GM12878 (cell line): ENCODE data around the gene GAREM1. TPM values are rescaled to one million over a fixed set of nuclear protein-coding genes. Genes with fewer than 3 reads are reported as not detected.

Experiments used
- ATAC-seq: fragments of 200-7000 bp; cut with Tn5 transposase; 3 replicates; pipeline ENCODE4 v1.9.1; 2020; ENCODE audit warnings: mild to moderate bottlenecking, moderate library complexity
- BruUV-seq: library from RNA; stranded (reverse); fragments of 400-500 nt; replicated peaks from 2 replicates; lab custom pipeline; 2021; lab: Mats Ljungman, UMichigan
- CTCF ChIA-PET: fragments of 300-600 bp; sonication (Branson Sonifier 250); formaldehyde crosslinking; extraction: SDS; loops from one replicate; lab custom pipeline; 2021; ENCODE audit warnings: inconsistent platforms; lab: Yijun Ruan, JAX
- POLR2A ChIA-PET: fragments of 350-600 bp; formaldehyde crosslinking; extraction: SDS; loops from one replicate; lab custom pipeline; 2021; ENCODE audit warnings: inconsistent platforms; lab: Charles Lee
- RAD21 ChIA-PET: fragments of 300-600 bp; sonication (Branson Sonifier 250); formaldehyde crosslinking; loops from one replicate; lab custom pipeline; 2023; ENCODE audit warnings: antibody characterized with exemption; ENCODE audit not compliant: unreplicated experiment; lab: Charles Lee
- SMC1A ChIA-PET: fragments of 300-600 bp; sonication (Branson Sonifier 250); formaldehyde crosslinking; loops from one replicate; lab custom pipeline; 2023; ENCODE audit not compliant: unreplicated experiment, uncharacterized antibody; lab: Charles Lee
- DNase-seq: peaks from one replicate; pipeline ENCODE4 v3.0.0-alpha.2; 2011; ENCODE audit warnings: low read depth, low spot score
- FAIRE-seq: peaks from 3 replicates; lab custom pipeline; 2011; peaks lifted over from hg19 to GRCh38; lab: Jason Lieb, UNC
- H2AFZ ChIP-seq: 2 replicates; pipeline ENCODE4 v1.6.0; 2011; ENCODE audit warnings: low read depth, low read length, control low read depth; ENCODE audit not compliant: control insufficient read depth
- H3K27ac ChIP-seq: 2 replicates; pipeline ENCODE4 v1.5.1; 2011; ENCODE audit warnings: control low read depth; ENCODE audit not compliant: control insufficient read depth, insufficient read depth
- H3K27me3 ChIP-seq, 2 experiments: replicated peaks in 1 of 2; 2 replicates each; pipeline versions ENCODE4 v1.6.0 to v1.6.1; 2011; ENCODE audit warnings: low read length in 1 of 2; ENCODE audit not compliant: control insufficient read depth in 2 of 2, insufficient read depth in 2 of 2
- H3K36me3 ChIP-seq, 2 experiments: 2 replicates each; pipeline ENCODE4 v1.5.1; 2011; ENCODE audit warnings: low read length in 1 of 2; ENCODE audit not compliant: control insufficient read depth in 2 of 2, insufficient read depth in 2 of 2
- H3K4me1 ChIP-seq: 2 replicates; pipeline ENCODE4 v1.6.1; 2011; ENCODE audit warnings: mild to moderate bottlenecking, low read length, moderate library complexity, mixed read lengths; ENCODE audit not compliant: control insufficient read depth, insufficient read depth
- H3K4me2 ChIP-seq: 2 replicates; pipeline ENCODE4 v1.6.0; 2011; ENCODE audit warnings: control low read depth; ENCODE audit not compliant: control insufficient read depth, insufficient read depth
- H3K4me3 ChIP-seq: fragments of 200-600 bp; sonication (generic); 2 replicates; pipeline ENCODE4 v1.5.1; 2016
- H3K79me2 ChIP-seq: 2 replicates; pipeline ENCODE4 v1.6.0; 2011; ENCODE audit warnings: low read length; ENCODE audit not compliant: control insufficient read depth, insufficient read depth
- H3K9ac ChIP-seq: 2 replicates; pipeline ENCODE4 v1.8.0; 2011; ENCODE audit warnings: low read length, control low read depth, mixed read lengths; ENCODE audit not compliant: control insufficient read depth, insufficient read depth
- H3K9me3 ChIP-seq: replicated peaks from 3 replicates; pipeline ENCODE4 v1.5.1; 2011; ENCODE audit warnings: mild to moderate bottlenecking, low read length; ENCODE audit not compliant: control insufficient read depth, insufficient read depth
- H4K20me1 ChIP-seq: 2 replicates; pipeline ENCODE4 v1.6.0; 2011; ENCODE audit not compliant: control insufficient read depth, insufficient read depth
- ASH2L ChIP-seq: fragments of 300-600, 200-600 bp; sonication (generic); IDR thresholded peaks from 2 replicates; pipeline ENCODE4 v1.6.1; 2017; ENCODE audit warnings: low read depth, mild to moderate bottlenecking, borderline replicate concordance
- BACH1 ChIP-seq: fragments of 450-650 bp; IDR thresholded peaks from 2 replicates; pipeline ENCODE4 v1.6.1; 2017; ENCODE audit warnings: mild to moderate bottlenecking, borderline replicate concordance
- EGR1 ChIP-seq, 2 experiments: IDR thresholded peaks; 1 replicate in 1 of 2; 2 replicates in 1 of 2; pipeline ENCODE4 v1.6.1; 2011 to 2012; ENCODE audit warnings: low read depth in 2 of 2, low read length in 2 of 2, borderline replicate concordance in 1 of 2, mild to moderate bottlenecking in 1 of 2, moderate library complexity in 1 of 2
- EZH2 ChIP-seq: IDR thresholded peaks from 2 replicates; pipeline ENCODE4 v1.6.1; 2012; ENCODE audit warnings: low read depth, mild to moderate bottlenecking, control low read depth, inconsistent platforms, low read length, borderline replicate concordance; ENCODE audit not compliant: control insufficient read depth
- FOXM1 ChIP-seq: IDR thresholded peaks from 2 replicates; pipeline ENCODE4 v1.6.1; 2012; ENCODE audit warnings: low read depth, mild to moderate bottlenecking, inconsistent platforms, low read length, moderate library complexity
- GATAD2B ChIP-seq: fragments of 450-650 bp; conservative IDR thresholded peaks from 2 replicates; pipeline ENCODE4 v1.6.1; 2017; ENCODE audit warnings: low read depth, mild to moderate bottlenecking, moderate library complexity
- KAT2A ChIP-seq: conservative IDR thresholded peaks from 2 replicates; pipeline ENCODE4 v1.6.1; 2011; ENCODE audit warnings: low read depth, low read length; ENCODE audit not compliant: control insufficient read depth
- MYB ChIP-seq: fragments of 150-350 bp; IDR thresholded peaks from 2 replicates; pipeline ENCODE4 v1.6.1; 2014; ENCODE audit warnings: mild to moderate bottlenecking, low read depth, low read length, borderline replicate concordance
- NFIC ChIP-seq: IDR thresholded peaks from 2 replicates; pipeline ENCODE4 v1.6.1; 2012; ENCODE audit warnings: low read depth, mild to moderate bottlenecking, inconsistent platforms, low read length, moderate library complexity
- NR2C1 ChIP-seq: fragments of 450-650 bp; IDR thresholded peaks from 2 replicates; pipeline ENCODE4 v1.6.1; 2017; ENCODE audit warnings: antibody characterized with exemption, mild to moderate bottlenecking, moderate library complexity
- PAX5 ChIP-seq: IDR thresholded peaks from 2 replicates; pipeline ENCODE4 v1.6.1; 2011; ENCODE audit warnings: low read depth, low read length, borderline replicate concordance
- PRDM15 ChIP-seq: fragments of 450-650 bp; formaldehyde crosslinking; IDR thresholded peaks from 2 replicates; pipeline ENCODE4 v1.4.0; 2020; ENCODE audit warnings: mild to moderate bottlenecking, moderate library complexity
- SMAD5 ChIP-seq: IDR thresholded peaks from 2 replicates; pipeline ENCODE4 v1.6.1; 2016; ENCODE audit warnings: antibody characterized with exemption, low read depth
- SP1 ChIP-seq: IDR thresholded peaks from one replicate; pipeline ENCODE4 v1.6.1; 2011; ENCODE audit warnings: low read depth, low read length
- STAT3 ChIP-seq: IDR thresholded peaks from 2 replicates; pipeline ENCODE4 v1.6.1; 2011; ENCODE audit warnings: low read depth, low read length, improper control_type of control experiment
- TCF3 ChIP-seq: IDR thresholded peaks from 2 replicates; pipeline ENCODE4 v1.6.1; 2012; ENCODE audit warnings: low read depth, mild to moderate bottlenecking, low read length, borderline replicate concordance; ENCODE audit not compliant: insufficient read depth
- ZNF622 ChIP-seq: fragments of 450-650 bp; IDR thresholded peaks from 2 replicates; pipeline ENCODE4 v1.6.1; 2017; ENCODE audit warnings: mild to moderate bottlenecking, inconsistent platforms
- WGBS: methylation state at CpG from one replicate; pipeline ENCODE4 v1.1.6; 2016; ENCODE audit warnings: low lambda C conversion rate; ENCODE audit not compliant: insufficient replicate concordance, insufficient coverage; ENCODE audit errors: missing lambda C conversion rate; 5-methylcytosine and 5-hydroxymethylcytosine counted together
- in situ Hi-C: fragments of 300-500 bp; cut with MboI; formaldehyde crosslinking; loops from 9 replicates; pipeline ENCODE4 v1.14.3; 2018; ENCODE audit warnings: mixed read lengths
- intact Hi-C: fragments of 100-400 bp; cut with micrococcal nuclease; formaldehyde crosslinking; loops from one replicate; pipeline ENCODE4 v1.14.2; 2022; ENCODE audit not compliant: unreplicated experiment
- polyA plus RNA-seq, 11 experiments: library from polyadenylated mRNA; depleted of rRNA in 4 of 11; unstranded in 6 of 11; stranded (reverse) in 5 of 11; fragments of >200 nt; fragmentation: Nextera tagmentation in 4 of 11; fragmentation: Illumina TruSeq in 1 of 11; extraction: Ambion mirVana in 4 of 11; extraction: Trizol in 1 of 11; gene quantifications; 1 replicate in 1 of 11; 2 replicates in 10 of 11; pipeline versions ENCODE4 v1.2.1 to v1.2.3, GENCODE V29; 2011 to 2016; ENCODE audit warnings: inconsistent platforms in 2 of 11, missing spikeins in 2 of 11, low read depth in 1 of 11
- total RNA-seq, 4 experiments: library from RNA; depleted of rRNA in 3 of 4; stranded (reverse); fragments of >200 nt in 3 of 4; fragmentation: Illumina TruSeq in 1 of 4; extraction: Trizol in 1 of 4; gene quantifications; 2 replicates each; pipeline versions ENCODE4 v1.2.1 to v1.2.3, GENCODE V29; 2013 to 2021

GAREM1 gene
- total and polyA plus RNA-seq, 10 of the 15 experiments (the other 5 are each of a cell fraction or from before 2014, with no cell fraction given), result 0.05 to 0.29 (median 0.05) TPM; not detected in 7

DNA sequence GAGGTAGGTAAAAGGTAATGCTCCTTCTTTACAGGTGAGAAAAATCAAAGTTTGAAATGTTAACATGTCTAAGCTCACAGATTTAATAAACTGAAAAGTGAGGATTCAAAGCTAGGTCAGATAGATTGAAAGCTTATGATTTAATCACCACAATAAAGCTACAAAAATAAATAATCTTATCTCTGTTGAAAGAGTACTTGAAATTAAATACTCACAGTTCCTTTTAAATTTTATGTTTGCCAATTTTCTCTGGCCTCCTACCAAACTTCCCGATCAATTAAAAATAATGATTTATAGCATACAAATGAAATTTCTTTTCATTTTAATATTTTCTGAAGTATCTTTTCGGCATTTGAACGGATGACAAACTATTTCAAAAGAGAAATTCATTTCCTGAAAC is 77.3 kb downstream of the GAREM1 start (continued):
- TF ChIP-seq PRDM15 (CRISPR knock-in tag) (no peak), FOXM1 (no peak), ASH2L (no peak), BACH1 (no peak), EZH2 (no peak), NR2C1 (no peak), GATAD2B (no peak)

- intact Hi-C loops, result no loop called here
- FAIRE-seq (no peak), ATAC-seq (no peak), DNase-seq (no peak)
- POLR2A ChIA-PET, result no interaction called here
- Histone ChIP-seq H3K9ac (no peak overlapping the region), H3K4me2 (no peak overlapping the region), H4K20me1 (no peaks in the 10 kb centered on the region), H3K4me1 (no peaks in the 10 kb centered on the region), H2AFZ (no peak overlapping the region), H3K27me3 (no peaks in the 10 kb centered on the region), H3K27ac (no peak overlapping the region), H3K79me2 (no peaks in the 10 kb centered on the region), H3K4me3 (no peak overlapping the region), H3K9me3 (no peaks in the 10 kb centered on the region), H3K36me3 (no peaks in the 10 kb centered on the region)
- 40% methylated on average over 7 of the region's 7 CpGs for WGBS
- no TSS peak for BruUV-seq
- CTCF ChIA-PET, result no interaction called here
- RAD21 ChIA-PET, result no interaction called here
- TF ChIP-seq STAT3 (no peak), EZH2 (no peak), NFIC (no peak), MYB (no peak), PAX5 (no peak), SMAD5 (no peak), TCF3 (no peak), KAT2A (no peak), ZNF622 (no peak), EGR1 (IDR thresholded peaks at IDR 0.05; ENCODE audit: borderline replicate concordance in 1 of 2, low read depth in 2 of 2, low read length in 2 of 2) (no peak), SP1 (no peak)
- in situ Hi-C loops, result no loop called here
- SMC1A ChIA-PET, result no interaction called here
Measured at GRCh38 chr18:32391126-32391525, 79.6 kb downstream of the GAREM1 start.
